ENCODE data around the gene ACAN.
"Not testable (repeated sequence)": the region's sequence is repeated elsewhere in the genome, so short reads cannot be mapped to it uniquely, and the experiment has no call there.

The ACAN gene

DNA sequence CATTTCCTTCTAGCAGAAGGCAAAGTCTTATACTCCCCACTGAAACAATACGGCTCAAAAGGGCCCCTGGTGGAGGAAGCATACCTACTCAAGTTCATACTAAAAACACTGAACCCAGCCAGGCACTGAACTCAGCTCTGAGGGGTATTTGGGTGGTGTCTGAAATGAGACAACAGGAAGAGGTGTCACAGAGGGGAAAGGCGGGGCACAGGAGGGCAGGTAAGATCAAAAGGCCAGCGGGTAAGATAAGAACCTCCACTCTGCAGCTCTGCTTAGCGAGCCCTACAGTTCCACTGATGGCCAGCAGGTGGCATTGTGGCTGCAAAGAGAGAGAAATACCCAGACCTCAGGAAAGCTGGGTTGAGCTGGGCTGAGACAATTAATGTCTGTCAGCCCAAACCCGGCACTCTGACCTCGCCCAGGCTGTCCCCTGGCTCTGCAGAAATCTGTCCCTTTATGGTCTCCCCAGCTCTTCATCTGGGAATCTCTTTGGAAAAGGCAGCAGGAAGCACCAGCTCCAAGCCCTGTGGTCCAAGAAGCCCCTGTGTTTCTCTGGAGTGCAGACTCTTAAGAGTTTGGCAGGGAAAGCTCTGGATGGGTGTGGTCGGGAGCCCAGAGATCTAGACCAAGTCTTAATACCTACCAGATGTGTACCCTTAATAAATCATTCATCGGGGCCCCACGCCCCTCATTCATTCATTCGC is 101.5 kb downstream of the ACAN start:
- peak; percentile 87 for DNase-seq

DNA sequence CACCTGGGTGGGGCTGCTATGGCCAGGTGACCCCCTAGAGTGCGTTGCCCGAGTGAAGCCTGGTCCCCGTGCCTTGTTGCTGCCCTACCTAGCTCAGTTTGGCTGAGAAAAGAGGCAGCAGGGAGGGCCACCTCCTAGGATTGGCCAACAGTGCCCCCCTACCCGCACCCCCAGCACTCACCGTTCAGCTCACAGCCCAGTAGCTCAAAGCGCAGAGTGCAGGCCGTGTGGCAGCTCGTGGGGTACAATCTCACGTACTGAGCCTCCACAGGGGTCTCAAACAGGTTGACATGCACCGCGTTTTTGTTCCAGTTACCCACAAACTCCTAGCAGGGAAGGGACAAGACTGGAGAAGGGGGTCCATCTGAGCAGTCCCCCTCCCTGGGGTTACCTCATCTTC is 102.3 kb downstream of the ACAN start:
- no peak for DNase-seq

DNA sequence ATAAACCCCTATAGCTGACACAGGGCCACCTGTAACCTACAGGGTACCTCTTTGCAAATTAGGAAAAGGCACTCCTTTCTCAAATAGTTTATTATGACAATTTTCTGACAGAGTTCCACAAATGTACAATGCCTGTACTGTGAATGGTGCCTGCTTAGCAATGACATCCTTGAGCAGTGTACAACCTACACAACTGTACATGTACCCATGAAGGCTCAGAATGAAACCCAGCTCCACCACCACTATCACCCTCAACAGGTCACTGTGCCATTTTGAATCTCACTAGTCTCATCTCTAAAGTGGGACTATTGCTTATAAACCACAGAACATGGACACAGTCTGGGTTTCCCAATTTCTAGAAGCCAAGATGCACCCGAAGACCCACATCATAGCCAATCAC is 102.9 kb downstream of the ACAN start:
- DNase-seq = no peak

DNA sequence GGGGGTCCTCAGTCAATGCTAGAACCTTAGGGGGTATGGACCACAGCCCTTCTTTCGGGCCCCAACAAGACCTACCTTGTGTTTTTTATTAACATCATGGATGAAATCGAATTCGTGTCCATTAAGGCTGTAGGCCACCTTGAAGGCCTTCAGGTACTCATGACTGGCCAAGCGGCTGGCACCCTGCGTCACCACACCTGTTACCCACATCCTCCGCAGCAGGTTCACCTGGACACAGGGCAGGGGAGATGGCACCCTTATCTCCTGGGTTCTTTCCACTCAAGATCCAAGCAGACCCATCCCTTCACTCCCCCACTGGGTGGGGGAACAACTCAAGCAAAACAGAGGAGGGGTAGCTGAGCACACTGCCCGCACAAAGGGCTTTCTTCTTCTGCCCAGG is 103.3 kb downstream of the ACAN start:
- no peak for DNase-seq

DNA sequence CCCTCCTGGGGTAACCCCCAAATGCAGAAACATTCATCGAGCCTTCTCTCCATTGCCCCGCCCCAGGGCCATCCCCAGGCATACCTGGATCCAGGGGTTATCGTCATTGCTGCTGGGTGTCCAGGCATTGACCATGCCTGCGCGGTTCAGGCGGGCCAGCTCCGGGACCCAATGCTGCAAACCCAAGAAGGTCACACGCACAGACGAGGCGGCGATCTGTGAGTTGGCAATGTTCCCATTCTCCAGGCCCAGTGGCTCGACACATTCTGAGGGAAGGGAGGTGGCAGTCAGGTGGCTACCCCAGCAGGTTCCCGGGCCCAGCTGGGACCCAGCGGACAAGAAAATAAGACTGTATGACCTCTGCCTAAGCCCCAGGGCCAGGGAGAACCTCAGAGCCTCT is 103.9 kb downstream of the ACAN start:
- DNase-seq = no peak

DNA sequence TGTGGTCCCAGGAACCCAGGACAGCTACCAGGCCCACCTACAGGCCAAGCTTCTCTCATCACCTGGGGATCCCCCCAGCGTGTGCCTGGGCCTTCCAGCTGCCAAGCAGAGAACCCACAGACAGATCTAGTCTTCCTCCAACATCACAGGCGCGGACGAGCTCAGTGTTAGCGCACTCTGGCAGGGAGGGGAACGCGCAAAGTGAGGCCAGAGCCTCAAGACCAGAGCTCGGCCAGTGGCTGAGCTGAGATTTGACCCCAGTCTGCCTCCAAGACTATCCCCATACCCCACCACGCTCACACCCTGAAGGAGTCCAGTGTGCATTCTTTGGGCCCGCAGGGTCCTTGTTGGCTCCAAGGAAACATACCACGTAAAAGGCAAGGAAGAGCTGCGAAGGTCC is 104.9 kb downstream of the ACAN start:
- no peak for DNase-seq

DNA sequence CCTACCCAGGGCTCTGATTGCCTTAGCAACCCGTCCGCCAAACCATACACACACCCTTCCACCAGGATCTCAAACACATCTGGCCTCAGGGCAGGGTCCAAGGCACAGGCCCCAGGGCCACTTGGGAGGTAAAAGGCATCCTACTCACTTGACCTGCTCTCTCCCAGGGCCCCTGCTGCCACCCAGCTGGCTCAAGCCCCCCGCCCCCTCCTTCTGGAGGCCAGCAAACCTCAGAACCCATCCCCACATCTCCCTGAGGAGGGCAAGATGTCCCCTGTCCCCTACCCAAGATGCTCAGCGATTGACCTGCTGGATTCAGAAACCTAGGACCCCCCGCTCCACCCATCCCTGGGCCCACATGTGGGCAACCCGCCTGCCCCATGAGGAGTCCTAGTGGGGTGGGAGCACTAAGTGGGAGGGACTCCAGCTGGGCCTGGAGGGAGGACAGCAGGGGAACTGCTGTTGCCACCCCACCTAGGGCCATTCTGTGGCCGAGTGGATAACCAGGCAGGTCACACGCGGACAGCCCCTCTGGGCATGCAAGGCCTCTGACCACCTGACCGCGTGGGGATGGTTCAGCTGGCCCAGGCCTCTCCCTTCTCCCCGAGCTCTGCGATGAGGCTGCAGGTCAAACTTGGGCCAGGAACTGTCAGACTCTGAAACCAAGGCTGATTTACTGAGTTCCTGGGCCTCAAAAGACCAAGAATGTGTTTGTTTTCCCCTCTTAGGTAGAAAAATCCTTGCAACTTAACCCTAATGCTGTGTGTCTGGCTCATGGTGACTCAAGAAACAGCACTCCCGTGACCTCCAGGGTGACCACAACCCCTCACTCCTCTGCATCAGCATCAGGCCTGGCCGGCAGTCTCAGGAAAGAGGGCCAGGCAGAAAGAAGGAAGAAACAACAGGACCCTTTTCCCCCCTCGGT is 105.7 kb downstream of the ACAN start:
- DNase-seq = no peak

DNA sequence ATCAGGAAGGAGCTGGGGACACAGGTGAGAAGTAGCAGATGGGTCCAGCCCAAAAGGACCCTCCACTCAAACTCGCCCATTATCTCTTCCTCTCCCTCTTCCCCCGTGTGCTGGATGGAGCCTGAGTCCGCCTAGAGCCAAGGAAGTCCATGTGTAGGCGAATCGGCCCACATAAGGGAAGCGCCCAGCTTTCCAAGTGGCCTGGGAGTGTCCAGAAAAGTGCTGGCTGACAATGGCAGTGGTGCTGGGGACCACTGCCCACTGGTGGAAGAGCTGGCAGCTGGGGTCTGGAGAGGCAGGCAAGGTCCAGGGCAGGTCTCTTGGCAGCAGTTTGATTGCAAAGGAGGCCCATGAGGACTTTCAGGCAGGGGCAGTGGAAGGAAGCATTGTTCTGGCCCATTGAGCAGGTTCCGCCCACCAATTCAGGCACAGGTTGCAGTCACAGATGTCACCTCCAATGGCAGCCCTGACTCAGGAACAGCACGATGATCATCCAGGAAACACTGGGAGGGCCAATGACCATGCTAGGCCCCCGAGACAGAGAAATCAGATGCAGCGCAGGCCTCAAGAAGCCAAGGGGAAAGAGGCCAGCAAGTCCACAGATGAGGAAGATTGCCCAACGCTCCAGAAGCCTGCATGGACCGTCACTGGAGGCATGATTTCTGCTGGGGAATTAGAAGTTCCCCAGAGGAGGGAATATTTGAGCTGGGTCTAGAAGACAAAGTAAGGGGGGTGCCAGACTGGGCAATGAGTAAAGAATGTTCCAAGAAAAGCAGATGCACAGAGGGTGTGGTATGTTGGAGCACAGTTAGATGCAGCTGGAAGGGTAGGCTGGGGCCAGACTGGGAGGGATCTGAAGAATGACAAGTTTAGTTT is 107.0 kb downstream of the ACAN start:
- no peak for DNase-seq

DNA sequence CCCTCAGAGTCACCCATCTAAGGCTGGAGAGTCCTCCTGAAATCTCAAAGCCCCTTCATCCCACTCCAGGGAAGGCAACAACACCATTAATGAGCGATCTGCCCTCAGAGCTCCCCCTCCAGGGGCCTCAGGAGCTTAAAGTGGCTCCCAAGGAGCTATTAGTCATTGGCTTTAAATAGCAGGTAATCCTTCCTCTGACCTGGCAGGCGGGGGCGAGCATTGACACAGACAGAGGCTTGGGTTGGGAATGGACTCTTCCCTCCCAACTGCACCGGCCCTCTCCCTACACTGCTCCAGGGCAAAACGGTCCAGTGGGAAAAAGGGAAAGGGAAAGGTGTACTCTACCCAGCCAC is 108.5 kb downstream of the ACAN start:
- no peak for DNase-seq

DNA sequence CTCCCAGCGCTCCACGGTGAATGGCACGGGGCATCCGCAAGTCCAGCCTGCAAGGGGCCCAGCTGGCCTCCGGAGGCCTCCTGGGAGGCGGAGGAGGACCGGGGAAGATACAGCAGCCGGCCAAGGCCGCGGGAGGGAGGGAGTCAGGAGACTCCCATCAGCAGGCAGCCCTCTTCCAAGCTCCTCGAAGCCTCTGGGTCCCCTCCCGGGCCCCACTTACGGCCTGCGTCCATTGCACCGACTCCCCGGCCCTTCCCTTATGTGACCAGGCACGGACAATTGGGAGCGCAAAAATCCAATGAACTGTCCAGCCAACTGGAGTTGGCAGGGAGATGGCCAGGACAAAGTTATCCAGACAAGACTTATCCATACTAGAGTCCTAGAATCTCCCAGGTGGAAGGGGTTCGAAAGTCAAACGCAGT is 109.3 kb downstream of the ACAN start:
- DNase-seq = no peak

DNA sequence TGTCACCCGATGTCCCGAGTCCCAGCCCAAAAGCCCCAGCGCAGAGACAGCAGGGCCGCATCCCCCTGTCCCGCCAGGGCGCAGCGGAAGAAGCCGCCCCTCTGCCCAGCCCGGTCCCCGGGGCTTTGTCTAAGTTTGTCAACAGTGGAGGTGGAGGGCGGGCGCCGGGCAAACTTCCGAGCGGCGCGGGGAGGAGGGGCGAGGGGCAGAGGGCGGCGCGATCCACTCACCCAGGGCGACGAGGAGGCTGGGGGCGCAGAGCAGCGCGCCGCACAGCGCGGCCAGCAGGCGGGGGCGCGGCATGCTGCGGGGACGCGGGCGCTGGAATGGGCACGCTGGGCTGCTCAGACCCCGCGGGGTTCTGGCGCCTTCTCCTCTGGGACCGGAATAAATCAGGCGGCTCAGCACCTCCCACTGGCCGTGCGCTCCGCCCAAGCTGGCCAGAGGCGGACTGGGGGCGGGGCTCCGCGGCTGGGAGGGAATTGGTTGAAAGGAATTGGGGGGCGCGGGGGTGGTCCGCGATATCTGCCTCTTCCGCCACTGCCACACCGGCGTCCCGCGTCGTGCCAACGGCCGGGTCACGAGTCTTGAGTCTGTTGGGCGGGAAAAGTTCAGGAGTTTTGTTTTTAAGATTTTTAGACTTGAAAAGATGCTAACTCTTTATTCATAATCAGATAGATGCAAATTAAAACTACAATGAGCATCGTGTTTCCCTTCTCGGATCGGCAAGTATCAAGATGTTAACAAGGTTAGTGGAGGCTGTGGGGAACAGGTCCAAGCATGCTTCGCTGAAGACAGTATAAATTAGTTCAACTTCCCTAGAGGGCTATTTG is 110.0 kb downstream of the ACAN start, which contains the start of gene MFGE8:
TSS of gene MFGE8 (minus strand) at position 363 of the 833 bp plus-strand sequence. CDS start at position 303, 60 bp downstream.
- DNase-seq = peak; percentile 86

DNA sequence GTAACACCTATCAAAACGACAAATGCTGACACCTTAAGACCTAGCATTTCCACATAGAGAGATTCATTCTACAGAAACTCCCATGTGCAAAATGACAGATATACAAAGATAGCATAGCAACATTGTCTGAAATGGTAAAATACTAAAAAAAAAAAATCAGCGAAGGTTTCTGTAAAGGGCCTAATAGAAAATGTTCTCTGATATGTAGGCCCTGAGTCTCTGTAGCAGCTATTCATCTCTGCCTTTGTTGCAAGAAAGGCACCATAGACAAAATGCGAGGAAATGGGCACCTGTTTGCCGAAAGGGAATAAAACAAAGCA is 110.6 kb downstream of the ACAN start:
- DNase-seq = no peak

DNA sequence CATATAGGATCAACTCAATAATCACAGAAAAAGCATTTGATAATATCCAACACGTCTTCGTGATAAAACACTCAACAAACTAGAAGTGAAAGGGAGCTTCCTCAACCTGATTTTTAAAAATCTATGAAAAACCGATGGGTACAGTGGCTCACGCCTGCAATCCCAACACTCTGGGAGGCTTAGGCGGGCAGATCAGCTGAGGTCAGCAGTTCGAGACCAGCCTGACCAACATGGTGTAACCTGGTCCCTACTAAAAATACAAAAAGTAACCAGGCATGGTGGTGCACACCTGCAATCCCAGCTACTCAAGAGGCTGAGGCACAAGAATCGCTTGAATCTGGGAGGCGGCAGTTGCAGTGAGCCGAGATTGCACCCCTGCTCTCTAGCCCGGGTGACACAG is 112.1 kb downstream of the ACAN start:
- no peak for DNase-seq

DNA sequence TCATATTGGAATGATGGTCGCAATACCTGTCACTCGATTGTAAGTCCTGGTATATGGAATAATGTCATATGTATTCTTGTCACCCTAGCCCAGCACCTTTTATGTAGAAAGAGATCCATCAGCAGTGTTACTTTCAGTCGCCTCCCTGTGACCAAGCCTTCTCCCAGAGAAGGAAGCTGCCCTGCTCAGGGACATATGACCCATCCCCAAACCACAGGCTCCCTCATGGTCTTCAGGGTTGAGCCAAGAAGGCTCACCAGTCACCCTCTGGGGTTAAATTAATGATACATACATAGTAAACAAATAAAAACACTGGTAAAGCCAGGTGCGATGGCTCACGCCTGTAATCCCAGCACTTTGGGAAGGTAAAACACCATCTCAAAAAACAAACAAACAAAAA is 114.5 kb downstream of the ACAN start:
- DNase-seq = no peak

DNA sequence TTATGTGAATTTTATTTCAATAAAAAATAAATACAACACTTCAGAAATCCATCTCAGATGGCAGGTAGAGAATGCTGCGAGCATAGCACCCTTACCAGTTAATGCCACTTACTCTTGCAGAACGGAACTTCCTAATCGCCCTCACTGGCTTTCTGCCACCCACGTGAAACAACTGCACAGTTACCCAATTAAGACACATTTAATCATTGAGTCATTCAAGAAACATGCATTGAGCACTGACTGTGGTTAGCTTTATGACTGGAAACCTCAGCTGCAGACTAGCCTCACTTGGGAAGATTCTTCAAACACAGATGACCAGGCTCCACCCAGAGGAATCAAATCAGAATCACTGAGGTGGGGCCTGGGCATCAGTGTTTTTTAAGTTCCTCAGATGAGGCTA is 115.5 kb downstream of the ACAN start:
- no peak for DNase-seq

DNA sequence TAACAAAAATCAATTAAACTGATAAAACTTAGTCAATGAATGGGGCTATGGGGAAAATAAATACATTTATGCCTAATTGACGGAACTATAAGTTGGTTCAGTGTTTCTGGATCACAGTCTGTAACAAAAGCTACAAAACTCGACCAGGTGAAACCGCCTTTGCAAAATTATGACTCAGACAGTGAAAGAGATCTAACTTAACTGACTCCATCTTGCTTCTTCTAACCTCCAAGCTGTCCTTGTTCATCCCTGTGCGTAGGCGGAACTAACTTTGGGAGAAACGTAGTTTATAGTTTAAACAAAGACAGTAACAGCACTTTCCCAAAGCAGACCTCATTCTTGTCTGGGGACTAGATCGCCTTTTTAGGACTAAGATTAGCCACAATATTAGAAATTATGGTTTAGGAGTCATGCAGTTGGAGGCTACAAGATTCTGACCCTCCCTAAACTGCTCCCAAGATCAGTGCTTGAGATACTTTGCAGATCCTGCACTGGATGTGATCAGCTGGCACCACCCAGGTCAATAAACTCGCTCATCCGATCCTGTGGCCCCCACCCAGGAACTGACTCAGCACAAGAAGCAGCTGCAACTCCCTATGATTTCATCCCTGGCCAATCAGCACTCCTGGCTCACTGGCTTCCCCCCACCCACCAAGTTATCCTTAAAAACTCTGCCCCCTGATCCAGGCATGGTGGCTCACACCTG is 117.1 kb downstream of the ACAN start:
- no peak for DNase-seq

DNA sequence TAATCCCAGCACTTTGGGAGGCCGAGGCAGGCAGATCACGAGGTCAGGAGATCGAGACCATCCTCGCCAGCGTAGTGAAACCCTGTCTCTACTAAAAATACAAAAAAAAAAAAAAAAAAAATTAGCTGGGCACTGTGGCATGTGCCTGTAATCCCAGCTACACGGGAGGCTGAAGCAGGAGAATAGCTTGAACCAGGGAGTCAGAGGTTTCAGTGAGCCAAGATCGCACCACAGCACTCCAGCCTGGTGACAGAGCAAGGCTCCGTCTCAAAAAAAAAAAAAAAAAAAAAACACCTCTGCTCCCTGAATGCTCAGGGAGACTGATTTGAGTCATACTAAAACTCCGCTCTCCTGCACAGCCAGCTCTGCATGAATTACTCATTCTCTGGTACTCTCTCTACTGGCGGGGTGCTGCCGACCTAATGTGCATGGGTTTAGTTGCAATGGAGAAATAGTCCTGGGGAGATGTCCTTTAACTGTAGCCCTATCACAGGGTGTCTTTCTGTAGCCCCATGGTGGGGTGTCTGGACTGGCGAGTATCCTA is 117.7 kb downstream of the ACAN start:
- not testable (repeated sequence) for DNase-seq
